DMS114 treated with DMSO at 0.1 percent for 48 hours (cell line): ENCODE data around the gene COL4A6.

Experiments
- DNase-seq: peaks from one replicate; lab custom pipeline; 2025; ENCODE audit not compliant: unreplicated experiment; lab: John Stamatoyannopoulos, UW

The COL4A6 gene

GRCh38 chrX:108219949-108220601 is 218.1 kb downstream of the COL4A6 start:
- DNase-seq: no peak

GRCh38 chrX:108217876-108218275 is 220.3 kb downstream of the COL4A6 start:
- no peak for DNase-seq

- no peak for DNase-seq
Observed at GRCh38 chrX:108216919-108217571, 221.2 kb downstream of the COL4A6 start.

- DNase-seq: no peak
Observed at GRCh38 chrX:108216405-108216804, 221.8 kb downstream of the COL4A6 start.

- DNase-seq: no peak
Observed at GRCh38 chrX:108211301-108211700, 226.9 kb downstream of the COL4A6 start.

GRCh38 chrX:108209006-108209554 is 229.1 kb downstream of the COL4A6 start:
- no peak for DNase-seq

GRCh38 chrX:108203540-108203939 is 234.7 kb downstream of the COL4A6 start:
- DNase-seq: no peak

- DNase-seq: peak; percentile 1
Observed at GRCh38 chrX:108199691-108200090, 238.5 kb downstream of the COL4A6 start.

- DNase-seq: no peak
Observed at GRCh38 chrX:108199041-108199440, 239.2 kb downstream of the COL4A6 start.

- no peak for DNase-seq
Observed at GRCh38 chrX:108198420-108198819, 239.8 kb downstream of the COL4A6 start.

- DNase-seq: no peak
Observed at GRCh38 chrX:108186811-108187210, 251.4 kb downstream of the COL4A6 start.

GRCh38 chrX:108178143-108178498 is 260.1 kb downstream of the COL4A6 start:
- no peak for DNase-seq

- DNase-seq: no peak
Observed at GRCh38 chrX:108177351-108178142, 260.7 kb downstream of the COL4A6 start.

- DNase-seq: no peak
Observed at GRCh38 chrX:108173874-108174273, 264.3 kb downstream of the COL4A6 start.

GRCh38 chrX:108171671-108172070 is 266.6 kb downstream of the COL4A6 start:
- no peak for DNase-seq

GRCh38 chrX:108169768-108170167 is 268.5 kb downstream of the COL4A6 start:
- no peak for DNase-seq

GRCh38 chrX:108168961-108169740 is 269.1 kb downstream of the COL4A6 start:
- DNase-seq: no peak

GRCh38 chrX:108167211-108167872 is 270.9 kb downstream of the COL4A6 start:
- DNase-seq: no peak

- peak; percentile 1 for DNase-seq
Observed at GRCh38 chrX:108165383-108166111, 272.7 kb downstream of the COL4A6 start.
